Neuronal stem cell (in vitro differentiated cells): ENCODE measurements around the gene ALDH1L1.

Experiments
- DNase-seq: peaks from one replicate; pipeline ENCODE4 v3.0.0-alpha.2; 2013; ENCODE audit warnings: low spot score
- H2AFZ ChIP-seq: one replicate; pipeline ENCODE4 v1.6.1; 2013; ENCODE audit warnings: mild to moderate bottlenecking, low read length, inconsistent platforms
- H2AK5ac ChIP-seq: 2 replicates; pipeline ENCODE4 v1.6.1; 2013; ENCODE audit warnings: low read depth, mild to moderate bottlenecking, inconsistent platforms, low read length, moderate library complexity, mixed read lengths
- H2BK120ac ChIP-seq: 2 replicates; pipeline ENCODE4 v1.6.1; 2013; ENCODE audit warnings: low read depth, mild to moderate bottlenecking, inconsistent platforms, low read length, moderate library complexity, mixed read lengths
- H2BK12ac ChIP-seq: one replicate; pipeline ENCODE4 v1.6.1; 2013; ENCODE audit warnings: low read length, inconsistent platforms
- H2BK15ac ChIP-seq: 2 replicates; pipeline ENCODE4 v1.6.1; 2013; ENCODE audit warnings: mild to moderate bottlenecking, low read length, inconsistent platforms, mixed read lengths
- H2BK5ac ChIP-seq: one replicate; pipeline ENCODE4 v1.6.1; 2013; ENCODE audit warnings: inconsistent platforms, mild to moderate bottlenecking, low read length, moderate library complexity
- H3K14ac ChIP-seq: one replicate; pipeline ENCODE4 v1.6.1; 2013; ENCODE audit warnings: low read length, inconsistent platforms
- H3K18ac ChIP-seq: 2 replicates; pipeline ENCODE4 v1.6.1; 2013; ENCODE audit warnings: low read length, inconsistent platforms
- H3K23ac ChIP-seq: 2 replicates; pipeline ENCODE4 v1.6.1; 2013; ENCODE audit warnings: low read depth, mild to moderate bottlenecking, mixed read lengths, low read length, inconsistent platforms; ENCODE audit not compliant: poor library complexity
- H3K27ac ChIP-seq: replicated peaks from 3 replicates; pipeline ENCODE4 v1.5.1; 2013; ENCODE audit warnings: low read length, inconsistent platforms
- H3K27me3 ChIP-seq, 3 experiments: 2 replicates each; pipeline ENCODE4 v1.6.1; 2013; ENCODE audit warnings: low read length in 3 of 3, mild to moderate bottlenecking in 2 of 3, inconsistent platforms in 1 of 3, low read depth in 1 of 3, mixed read lengths in 1 of 3, moderate library complexity in 1 of 3; ENCODE audit not compliant: control insufficient read depth in 3 of 3, insufficient read depth in 3 of 3
- H3K36me3 ChIP-seq, 2 donors: replicated peaks in 1 of 2; 2 replicates each; pipeline ENCODE4 v1.6.1; 2013; ENCODE audit warnings: low read length in 2 of 2; ENCODE audit not compliant: control insufficient read depth in 2 of 2, insufficient read depth in 2 of 2
- H3K4ac ChIP-seq: 2 replicates; pipeline ENCODE4 v1.6.1; 2013; ENCODE audit warnings: inconsistent platforms, mild to moderate bottlenecking, low read length, moderate library complexity
- H3K4me1 ChIP-seq, 2 donors: 1 replicate in 1 of 2; 2 replicates in 1 of 2; pipeline ENCODE4 v1.6.1; 2013; ENCODE audit warnings: low read length in 2 of 2, low read depth in 1 of 2; ENCODE audit not compliant: control insufficient read depth in 2 of 2, insufficient read depth in 1 of 2
- H3K4me2 ChIP-seq: one replicate; pipeline ENCODE4 v1.6.1; 2013; ENCODE audit warnings: mild to moderate bottlenecking, low read length, inconsistent platforms; ENCODE audit not compliant: insufficient read depth, poor library complexity, severe bottlenecking
- H3K4me3 ChIP-seq, 2 donors: 2 replicates each; pipeline ENCODE4 v1.5.1; 2013; ENCODE audit warnings: low read length in 2 of 2, mild to moderate bottlenecking in 2 of 2, inconsistent platforms in 1 of 2, moderate library complexity in 1 of 2
- H3K79me1 ChIP-seq: one replicate; pipeline ENCODE4 v1.6.1; 2013; ENCODE audit warnings: low read depth, mild to moderate bottlenecking, inconsistent platforms, low read length, moderate library complexity
- H3K9ac ChIP-seq: one replicate; pipeline ENCODE4 v1.6.1; 2013; ENCODE audit warnings: mild to moderate bottlenecking, low read depth, low read length, inconsistent platforms; ENCODE audit not compliant: poor library complexity
- H3K9me3 ChIP-seq, 2 donors: replicated peaks in 1 of 2; 2 replicates each; pipeline versions ENCODE3 to v1.6.1; 2013; ENCODE audit warnings: low read length in 2 of 2, mild to moderate bottlenecking in 2 of 2, inconsistent platforms in 1 of 2, low read depth in 1 of 2, mixed read lengths in 1 of 2, moderate library complexity in 1 of 2; ENCODE audit not compliant: control insufficient read depth in 2 of 2, insufficient read depth in 1 of 2
- H4K8ac ChIP-seq: one replicate; pipeline ENCODE4 v1.6.1; 2013; ENCODE audit warnings: low read depth, mild to moderate bottlenecking, inconsistent platforms, low read length, moderate library complexity
- H4K91ac ChIP-seq: one replicate; pipeline ENCODE4 v1.6.1; 2013; ENCODE audit warnings: low read length, low read depth, mild to moderate bottlenecking, inconsistent platforms; ENCODE audit not compliant: poor library complexity
- WGBS, 2 donors: extraction: QIAGEN DNeasy Blood & Tissue Kit; methylation state at CpG; one replicate each; pipeline ENCODE4 v1.1.7; 2013; ENCODE audit warnings: missing lambda C conversion rate in 2 of 2, mixed read lengths in 1 of 2; ENCODE audit not compliant: insufficient read length in 2 of 2, insufficient replicate concordance in 1 of 2; ENCODE audit errors: extremely low coverage in 2 of 2; 5-methylcytosine and 5-hydroxymethylcytosine counted together

ALDH1L1 gene

DNA sequence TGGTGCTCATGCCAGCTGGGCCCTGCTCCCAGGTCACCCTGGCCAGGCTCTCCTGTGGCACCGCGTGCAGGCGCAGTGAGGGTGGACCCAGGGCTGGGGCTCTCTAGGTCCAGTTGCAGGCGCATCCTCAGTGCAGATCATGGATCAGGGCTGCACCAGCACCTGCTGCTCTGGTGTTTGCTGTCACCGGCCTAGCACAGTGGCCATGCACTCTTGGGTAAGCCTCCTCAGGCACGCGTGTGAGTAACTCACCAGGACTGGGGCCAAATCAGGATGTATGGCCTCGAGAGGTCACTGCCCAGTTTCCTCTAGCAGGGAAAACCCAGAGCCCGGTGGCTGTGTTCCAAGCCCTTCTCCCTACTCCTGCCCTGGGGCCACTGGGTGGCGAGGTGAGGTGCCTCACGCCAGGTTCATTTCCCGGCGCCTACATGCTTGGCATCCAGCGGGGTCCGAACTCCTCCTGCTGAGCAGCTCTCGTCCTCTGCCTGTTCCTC is 50.9 kb downstream of the ALDH1L1 start:
- no peak for DNase-seq
- Histone ChIP-seq H2BK12ac (no peak overlapping the region), H2BK5ac (peak overlapping the region; percentile 83), H3K27ac (no peak overlapping the region), H3K23ac (no peak overlapping the region), H3K4me3 (no peak overlapping the region), H4K8ac (no peak overlapping the region), H3K4me2 (no peak overlapping the region), H4K91ac (no peak overlapping the region), H3K36me3 (no peaks in the 10 kb centered on the region), H3K4me1 (peaks cover 0 to 21% of the 10 kb centered on the region in 2 donors), H3K9ac (no peak overlapping the region), H3K27me3 (peaks cover 0 to 59% (median 0%) of the 10 kb centered on the region in 3 experiments), H2BK120ac (no peak overlapping the region), H3K4ac (no peak overlapping the region), H3K9me3 (no peaks in the 10 kb centered on the region), H2BK15ac (peak overlapping the region; percentile 86), H3K14ac (no peak overlapping the region), H3K18ac (peak overlapping the region; percentile 86), H3K79me1 (no peaks in the 10 kb centered on the region), H2AK5ac (no peak overlapping the region), H2AFZ (no peak overlapping the region)
- no CpG with 5 or more reads among the region's 16 CpGs for WGBS, 2 donors

DNA sequence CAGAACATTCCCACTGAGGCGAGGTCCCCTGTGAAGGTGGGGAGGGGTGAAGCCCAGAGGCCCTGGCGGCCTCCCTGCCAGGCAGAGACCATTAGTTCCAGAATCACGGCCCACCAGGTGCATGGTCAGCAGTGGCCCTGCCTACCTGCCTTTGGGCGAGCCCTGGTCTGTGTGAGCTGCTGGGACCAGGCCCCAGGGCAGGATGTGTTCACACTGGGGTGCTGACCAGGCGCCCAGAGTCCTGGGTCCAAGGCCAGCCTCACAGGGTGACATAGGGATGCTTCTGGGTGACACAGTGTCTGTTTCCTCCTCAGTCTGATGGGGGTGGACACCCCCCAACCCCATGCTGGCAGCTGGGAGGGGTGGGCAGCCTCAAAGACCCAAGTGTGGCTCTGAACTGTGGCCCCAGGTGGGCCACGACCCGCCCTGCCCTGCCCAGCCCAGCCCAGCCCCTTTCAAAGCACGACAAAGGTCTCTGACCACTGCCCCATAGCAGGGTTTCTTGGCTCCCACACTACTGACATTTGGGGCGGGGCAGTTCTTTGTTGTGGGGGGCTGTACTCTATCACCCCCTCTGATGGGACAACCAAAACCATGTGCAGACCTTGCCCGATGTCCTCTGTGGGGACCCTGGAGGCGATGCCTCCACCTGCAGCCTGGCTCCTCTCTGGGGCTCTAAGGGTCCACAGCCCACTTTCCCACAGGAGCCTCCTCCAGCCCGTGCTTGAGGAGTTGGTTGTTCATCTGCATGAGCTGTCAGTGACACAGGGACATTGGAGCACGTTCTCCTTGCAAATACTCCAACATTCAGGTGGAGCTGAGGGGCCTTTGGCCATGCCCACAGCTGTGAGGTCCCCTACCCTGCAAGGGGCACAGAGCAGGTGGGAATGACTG is 51.6 kb downstream of the ALDH1L1 start:
- peak overlapping the region; percentile 83 for H2BK5ac ChIP-seq
- peaks cover 0 to 24% of the 10 kb centered on the region in 2 donors for H3K4me1 ChIP-seq
- peak overlapping the region; percentile 90 for H2AK5ac ChIP-seq
- no peak overlapping the region for H3K9ac ChIP-seq
- peak overlapping the region; percentile 86 for H3K18ac ChIP-seq
- no peak overlapping the region for H2AFZ ChIP-seq
- H4K8ac ChIP-seq = no peak overlapping the region
- no peak overlapping the region for H4K91ac ChIP-seq
- no peaks in the 10 kb centered on the region for H3K9me3 ChIP-seq
- no peak overlapping the region for H2BK12ac ChIP-seq
- no peak for DNase-seq
- H3K23ac ChIP-seq = no peak overlapping the region
- H3K27me3 ChIP-seq = peaks cover 0 to 64% (median 0%) of the 10 kb centered on the region in 3 experiments
- H3K14ac ChIP-seq = no peak overlapping the region
- no peak overlapping the region for H3K27ac ChIP-seq
- H2BK120ac ChIP-seq = no peak overlapping the region
- H2BK15ac ChIP-seq = peak overlapping the region; percentile 92
- no peak overlapping the region for H3K4me2 ChIP-seq
- peak overlapping the region; percentile 27 for H3K4ac ChIP-seq
- no peaks in the 10 kb centered on the region for H3K79me1 ChIP-seq
- no peak overlapping the region for H3K4me3 ChIP-seq
- WGBS, 2 donors = no CpG with 5 or more reads among the region's 13 CpGs
- H3K36me3 ChIP-seq = no peaks in the 10 kb centered on the region

DNA sequence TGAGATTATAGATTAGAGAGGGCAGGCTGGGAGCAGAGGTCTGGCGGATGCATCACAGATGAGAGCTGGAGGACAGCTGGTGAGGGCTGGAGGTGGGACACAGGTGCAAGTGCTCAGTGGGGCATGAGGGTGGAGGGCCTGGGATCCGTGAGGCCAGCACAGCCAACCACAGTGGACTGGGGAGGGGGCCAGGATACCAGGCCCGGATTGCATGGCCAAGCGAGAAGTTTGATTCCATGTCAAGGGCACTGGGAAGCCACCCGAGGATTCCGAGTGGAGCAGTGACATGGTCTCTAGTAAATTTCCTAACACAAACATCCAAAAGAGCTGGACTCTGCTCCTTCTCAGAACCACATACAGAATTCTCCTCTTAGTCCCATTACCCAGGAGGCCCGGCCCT is 52.5 kb downstream of the ALDH1L1 start:
- no peak for DNase-seq
- Histone ChIP-seq H3K9ac (no peak overlapping the region), H3K23ac (peak overlapping the region; percentile 8), H2BK120ac (peak overlapping the region; percentile 6), H2BK5ac (no peak overlapping the region), H2AK5ac (peak overlapping the region; percentile 82), H3K36me3 (no peaks in the 10 kb centered on the region), H4K8ac (no peak overlapping the region), H3K4ac (no peak overlapping the region), H3K18ac (peak overlapping the region; percentile 94), H3K4me1 (peaks cover 0 to 24% of the 10 kb centered on the region in 2 donors), H3K4me2 (no peak overlapping the region), H3K79me1 (no peaks in the 10 kb centered on the region), H3K27me3 (peaks cover 0 to 58% (median 0%) of the 10 kb centered on the region in 3 experiments), H4K91ac (no peak overlapping the region), H3K9me3 (no peaks in the 10 kb centered on the region), H2BK15ac (peak overlapping the region; percentile 92), H2AFZ (no peak overlapping the region), H3K27ac (no peak overlapping the region), H3K4me3 (no peak overlapping the region), H2BK12ac (peak overlapping the region; percentile 100), H3K14ac (no peak overlapping the region)
- no CpG with 5 or more reads among the region's 7 CpGs for WGBS, 2 donors

DNA sequence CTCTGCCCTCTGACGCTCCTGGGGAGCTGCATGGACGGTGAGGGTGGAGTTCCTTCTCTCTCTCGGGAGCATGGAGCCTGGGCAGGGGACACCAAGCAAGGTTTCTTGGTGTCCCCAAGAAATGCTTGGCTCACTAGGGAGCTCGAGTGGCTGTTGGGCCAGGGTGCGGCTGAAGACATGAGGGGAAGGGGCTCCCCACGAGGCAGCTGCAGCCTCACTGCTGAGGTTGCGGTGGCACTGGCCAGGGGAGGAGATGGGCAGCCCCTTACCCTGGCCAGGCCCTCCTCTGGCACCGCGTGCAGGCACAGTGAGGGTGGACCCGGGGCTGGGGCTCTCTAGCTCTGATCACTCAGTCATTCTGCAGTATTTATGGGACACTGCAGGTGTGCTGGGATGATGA is 52.9 kb downstream of the ALDH1L1 start:
- Histone ChIP-seq H2BK5ac (peak overlapping the region; percentile 42), H4K8ac (no peak overlapping the region), H3K4me2 (no peak overlapping the region), H3K27me3 (peaks cover 0 to 58% (median 0%) of the 10 kb centered on the region in 3 experiments), H3K36me3 (no peaks in the 10 kb centered on the region), H3K18ac (peak overlapping the region; percentile 94), H2AFZ (no peak overlapping the region), H3K14ac (peak overlapping the region; percentile 90), H3K23ac (peak overlapping the region; percentile 8), H4K91ac (peak overlapping the region; percentile 93), H3K9ac (peak overlapping the region; percentile 12), H2BK15ac (peak overlapping the region; percentile 92), H3K4ac (peak overlapping the region; percentile 80), H3K27ac (no peak overlapping the region), H2BK12ac (peak overlapping the region; percentile 100), H2AK5ac (peak overlapping the region; percentile 82), H3K9me3 (no peaks in the 10 kb centered on the region), H3K4me1 (peaks cover 0 to 21% of the 10 kb centered on the region in 2 donors), H2BK120ac (peak overlapping the region; percentile 6), H3K4me3 (no peak overlapping the region), H3K79me1 (no peaks in the 10 kb centered on the region)
- DNase-seq = no peak
- WGBS, 2 donors = no CpG with 5 or more reads among the region's 10 CpGs
